GM06990 (cell line): ENCODE results near the gene PTPRT.

Source experiments
- DNase-seq: peaks from one replicate; pipeline ENCODE4 v3.0.0-alpha.2; 2011; ENCODE audit not compliant: insufficient read length; ENCODE audit errors: extremely low read depth
- H3K27me3 ChIP-seq: replicated peaks from 2 replicates; pipeline ENCODE4 v1.6.0; 2011; ENCODE audit warnings: low read length; ENCODE audit not compliant: control insufficient read depth, insufficient read depth
- H3K36me3 ChIP-seq: 2 replicates; pipeline ENCODE4 v1.5.1; 2011; ENCODE audit warnings: low read length; ENCODE audit not compliant: control insufficient read depth, insufficient read depth
- H3K4me3 ChIP-seq: replicated peaks from 2 replicates; pipeline ENCODE4 v1.5.1; 2011; ENCODE audit warnings: low read depth, mild to moderate bottlenecking, control low read depth, low read length
- TF ChIP-seq, protein P1 (sequence below): IDR thresholded peaks from 2 replicates; pipeline ENCODE4 v1.5.1; 2011; ENCODE audit warnings: low read length, control low read depth, mild to moderate bottlenecking, inconsistent platforms; ENCODE audit not compliant: insufficient read depth, poor library complexity, severe bottlenecking

PTPRT gene

GRCh38 chr20:43231829-43232228 lies 42.1 kb upstream of the PTPRT start:
- Histone ChIP-seq H3K27me3 (no peaks in the 10 kb centered on the region; the same call in 1 of the 2 replicates), H3K4me3 (no peak overlapping the region), H3K36me3 (no peaks in the 10 kb centered on the region)
- DNase-seq, result no peak
- TF ChIP-seq, protein P1, sequence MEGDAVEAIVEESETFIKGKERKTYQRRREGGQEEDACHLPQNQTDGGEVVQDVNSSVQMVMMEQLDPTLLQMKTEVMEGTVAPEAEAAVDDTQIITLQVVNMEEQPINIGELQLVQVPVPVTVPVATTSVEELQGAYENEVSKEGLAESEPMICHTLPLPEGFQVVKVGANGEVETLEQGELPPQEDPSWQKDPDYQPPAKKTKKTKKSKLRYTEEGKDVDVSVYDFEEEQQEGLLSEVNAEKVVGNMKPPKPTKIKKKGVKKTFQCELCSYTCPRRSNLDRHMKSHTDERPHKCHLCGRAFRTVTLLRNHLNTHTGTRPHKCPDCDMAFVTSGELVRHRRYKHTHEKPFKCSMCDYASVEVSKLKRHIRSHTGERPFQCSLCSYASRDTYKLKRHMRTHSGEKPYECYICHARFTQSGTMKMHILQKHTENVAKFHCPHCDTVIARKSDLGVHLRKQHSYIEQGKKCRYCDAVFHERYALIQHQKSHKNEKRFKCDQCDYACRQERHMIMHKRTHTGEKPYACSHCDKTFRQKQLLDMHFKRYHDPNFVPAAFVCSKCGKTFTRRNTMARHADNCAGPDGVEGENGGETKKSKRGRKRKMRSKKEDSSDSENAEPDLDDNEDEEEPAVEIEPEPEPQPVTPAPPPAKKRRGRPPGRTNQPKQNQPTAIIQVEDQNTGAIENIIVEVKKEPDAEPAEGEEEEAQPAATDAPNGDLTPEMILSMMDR, result no peak

- Histone ChIP-seq H3K27me3 (no peaks in the 10 kb centered on the region; the same call in none of the 2 replicates), H3K4me3 (no peak overlapping the region), H3K36me3 (no peaks in the 10 kb centered on the region)
- TF ChIP-seq, protein P1, result no peak
- DNase-seq, result no peak
Observed at GRCh38 chr20:43229696-43230095, 40.0 kb upstream of the PTPRT start.

- TF ChIP-seq, protein P1, result no peak
Observed at GRCh38 chr20:43220612-43221011, 30.9 kb upstream of the PTPRT start.

DNA sequence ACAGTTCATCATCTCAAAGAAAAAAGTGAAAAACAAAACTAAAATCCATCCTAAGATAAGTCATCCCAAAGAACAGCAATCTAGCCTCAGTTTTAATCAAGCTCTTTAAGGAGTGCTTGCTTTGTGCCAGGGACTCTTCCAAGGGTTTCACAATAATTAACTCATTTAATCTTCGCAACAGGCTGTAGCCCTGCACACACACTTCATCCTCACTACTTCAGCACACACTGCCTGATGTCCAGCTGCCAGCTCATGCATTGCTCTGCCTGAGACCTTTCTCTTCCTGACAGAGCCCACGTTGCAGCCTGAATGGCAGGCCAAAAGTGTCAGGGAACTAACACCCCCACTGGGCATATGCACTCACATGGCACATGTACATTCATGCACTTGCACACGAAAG lies 21.2 kb upstream of the PTPRT start:
- H3K27me3 ChIP-seq, result peaks cover 1% of the 10 kb centered on the region; the same call in 1 of the 2 replicates
- no peaks in the 10 kb centered on the region for H3K36me3 ChIP-seq
- H3K4me3 ChIP-seq, result no peak overlapping the region
- no peak for DNase-seq
- TF ChIP-seq, protein P1, result no peak

More at GRCh38 chr20:43220612-43221011, 30.9 kb upstream of the PTPRT start:
- Histone ChIP-seq H3K36me3 (no peaks in the 10 kb centered on the region), H3K4me3 (no peak overlapping the region), H3K27me3 (no peaks in the 10 kb centered on the region; the same call in 1 of the 2 replicates)
- DNase-seq, result no peak

GRCh38 chr20:43209831-43210230 lies 20.1 kb upstream of the PTPRT start:
- Histone ChIP-seq H3K27me3 (peaks cover 1% of the 10 kb centered on the region; the same call in 1 of the 2 replicates), H3K36me3 (no peaks in the 10 kb centered on the region), H3K4me3 (no peak overlapping the region)
- TF ChIP-seq, protein P1, result no peak
- no peak for DNase-seq

GRCh38 chr20:43205699-43206098 lies 16.0 kb upstream of the PTPRT start:
- Histone ChIP-seq H3K27me3 (no peaks in the 10 kb centered on the region), H3K4me3 (no peak overlapping the region), H3K36me3 (no peaks in the 10 kb centered on the region)
- no peak for DNase-seq
- TF ChIP-seq, protein P1, result no peak
